Measurements from ENCODE around the gene TMEM184A.

Gene TMEM184A

DNA sequence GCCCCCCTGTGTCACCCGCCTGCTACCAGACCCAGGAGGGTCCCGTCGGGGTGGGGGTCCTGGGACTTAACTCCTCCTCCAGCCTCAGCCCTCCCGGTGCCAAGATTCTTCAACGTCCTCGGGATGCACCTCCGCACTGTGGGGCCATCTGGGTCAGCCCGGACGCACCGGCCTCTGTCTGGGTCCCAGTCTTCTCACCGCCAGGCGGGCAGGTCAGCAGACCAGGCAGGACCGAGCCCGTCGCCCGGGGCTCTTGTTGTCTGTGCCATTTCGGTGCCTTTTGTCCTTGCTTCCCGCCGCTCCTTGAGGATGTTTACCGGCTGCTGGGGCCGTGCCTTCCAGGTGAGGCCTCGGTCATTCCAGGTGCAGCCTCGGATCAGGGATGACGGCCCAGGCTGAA is 46.0 kb upstream of the TMEM184A start:
- no peak overlapping the region for H2BK12ac ChIP-seq (ENCODE audit: low read length)
- no peak overlapping the region for H2BK120ac ChIP-seq (ENCODE audit: insufficient read depth, low read length, poor library complexity)
- H3K23ac ChIP-seq (ENCODE audit: low read length), result no peak overlapping the region
- no peak overlapping the region for H3K9ac ChIP-seq (ENCODE audit: low read length)
- H3K14ac ChIP-seq (ENCODE audit: low read length), result no peak overlapping the region
- H3K4me1 ChIP-seq (ENCODE audit: control insufficient read depth in 1 of 2, insufficient read depth in 2 of 2, low read length in 2 of 2), result no peaks in the 10 kb centered on the region
- no peak overlapping the region for H2AK5ac ChIP-seq (ENCODE audit: low read length)
- H3K18ac ChIP-seq (ENCODE audit: low read length), result no peak overlapping the region
- no peak overlapping the region for H3K4me2 ChIP-seq (ENCODE audit: low read length)
- H2AFZ ChIP-seq (ENCODE audit: insufficient read depth, low read length, poor library complexity), result no peak overlapping the region
- no peak overlapping the region for H4K8ac ChIP-seq (ENCODE audit: low read depth, low read length)
- no peak overlapping the region for H3K27ac ChIP-seq (ENCODE audit: low read depth, low read length)
- H3K36me3 ChIP-seq (ENCODE audit: control insufficient read depth in 1 of 2, insufficient read depth in 2 of 2, low read length in 2 of 2), result no peaks in the 10 kb centered on the region
- H3K4me3 ChIP-seq (ENCODE audit: low read depth, low read length), result no peak overlapping the region
- peaks cover 1% of the 10 kb centered on the region for H3K9me3 ChIP-seq (ENCODE audit: insufficient read depth, low read depth, low read length)
- H3K79me1 ChIP-seq (ENCODE audit: low read length), result no peaks in the 10 kb centered on the region
- H3K4ac ChIP-seq (ENCODE audit: low read depth, low read length), result no peak overlapping the region
- WGBS (ENCODE audit: extremely low coverage, insufficient coverage, insufficient read length), result no CpG with 5 or more reads among the region's 24 CpGs
- no peak for DNase-seq
- H4K12ac ChIP-seq (ENCODE audit: low read depth, low read length), result no peak overlapping the region
- no peak overlapping the region for H2BK5ac ChIP-seq (ENCODE audit: low read depth, low read length, poor library complexity)
- H3K27me3 ChIP-seq (ENCODE audit: insufficient read depth, low read length), result no peaks in the 10 kb centered on the region
- no peak overlapping the region for H4K91ac ChIP-seq (ENCODE audit: low read depth, low read length)
- H3K79me2 ChIP-seq (ENCODE audit: control insufficient read depth, insufficient read depth, low read length, poor library complexity), result no peaks in the 10 kb centered on the region

DNA sequence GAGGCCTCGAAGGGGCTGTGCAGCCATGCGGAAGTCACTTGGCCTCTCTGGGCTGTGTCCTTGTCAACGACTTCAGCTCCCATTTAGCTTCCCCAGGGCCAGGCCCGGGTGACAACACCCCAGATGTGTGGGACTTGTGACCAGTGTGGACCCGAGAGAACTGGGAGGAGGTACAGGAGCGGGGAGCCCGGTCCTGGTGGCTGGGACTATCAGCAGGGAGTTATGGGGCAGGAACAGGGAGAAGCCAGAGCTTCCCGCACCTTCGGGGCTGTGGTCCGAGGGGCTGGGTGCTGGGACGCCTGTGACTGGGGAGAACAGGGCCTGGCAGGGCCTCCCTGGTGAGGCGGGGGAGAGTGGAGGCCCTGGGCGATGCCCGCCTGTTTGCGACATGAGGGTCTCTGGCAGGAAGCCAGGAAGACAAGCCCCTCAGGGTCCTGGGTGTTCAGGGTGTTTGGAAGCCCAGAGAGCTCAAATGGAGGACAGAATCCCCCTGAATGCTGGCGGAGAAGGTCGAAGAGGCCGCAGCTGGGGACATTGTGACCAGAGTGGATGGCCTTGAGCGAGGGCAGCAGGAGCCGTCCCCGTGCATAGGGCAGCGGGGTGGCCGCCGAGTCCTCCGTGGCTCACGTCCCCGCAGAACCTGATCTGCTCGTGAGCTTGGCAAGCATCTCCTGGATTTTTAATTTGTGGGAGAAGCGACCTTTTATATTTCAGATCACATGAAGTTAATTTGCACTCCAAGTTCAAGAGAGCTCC is 43.8 kb upstream of the TMEM184A start:
- no peak for DNase-seq
- H3K79me1 ChIP-seq (ENCODE audit: low read length), result no peaks in the 10 kb centered on the region
- no peak overlapping the region for H4K91ac ChIP-seq (ENCODE audit: low read depth, low read length)
- no peak overlapping the region for H2BK5ac ChIP-seq (ENCODE audit: low read depth, low read length, poor library complexity)
- no peak overlapping the region for H3K27ac ChIP-seq (ENCODE audit: low read depth, low read length)
- H3K4me1 ChIP-seq (ENCODE audit: control insufficient read depth in 1 of 2, insufficient read depth in 2 of 2, low read length in 2 of 2), result no peaks in the 10 kb centered on the region
- peaks cover 1% of the 10 kb centered on the region for H3K9me3 ChIP-seq (ENCODE audit: insufficient read depth, low read depth, low read length)
- H3K4me2 ChIP-seq (ENCODE audit: low read length), result no peak overlapping the region
- H3K9ac ChIP-seq (ENCODE audit: low read length), result no peak overlapping the region
- no peaks in the 10 kb centered on the region for H3K27me3 ChIP-seq (ENCODE audit: insufficient read depth, low read length)
- no peak overlapping the region for H3K14ac ChIP-seq (ENCODE audit: low read length)
- H2AFZ ChIP-seq (ENCODE audit: insufficient read depth, low read length, poor library complexity), result no peak overlapping the region
- H4K12ac ChIP-seq (ENCODE audit: low read depth, low read length), result no peak overlapping the region
- no peak overlapping the region for H3K18ac ChIP-seq (ENCODE audit: low read length)
- no peak overlapping the region for H3K23ac ChIP-seq (ENCODE audit: low read length)
- WGBS (ENCODE audit: extremely low coverage, insufficient coverage, insufficient read length), result no CpG with 5 or more reads among the region's 29 CpGs
- no peaks in the 10 kb centered on the region for H3K36me3 ChIP-seq (ENCODE audit: control insufficient read depth in 1 of 2, insufficient read depth in 2 of 2, low read length in 2 of 2)
- H2BK120ac ChIP-seq (ENCODE audit: insufficient read depth, low read length, poor library complexity), result no peak overlapping the region
- no peak overlapping the region for H3K4ac ChIP-seq (ENCODE audit: low read depth, low read length)
- no peak overlapping the region for H2AK5ac ChIP-seq (ENCODE audit: low read length)
- H2BK12ac ChIP-seq (ENCODE audit: low read length), result no peak overlapping the region
- no peaks in the 10 kb centered on the region for H3K79me2 ChIP-seq (ENCODE audit: control insufficient read depth, insufficient read depth, low read length, poor library complexity)
- H3K4me3 ChIP-seq (ENCODE audit: low read depth, low read length), result no peak overlapping the region
- H4K8ac ChIP-seq (ENCODE audit: low read depth, low read length), result no peak overlapping the region

DNA sequence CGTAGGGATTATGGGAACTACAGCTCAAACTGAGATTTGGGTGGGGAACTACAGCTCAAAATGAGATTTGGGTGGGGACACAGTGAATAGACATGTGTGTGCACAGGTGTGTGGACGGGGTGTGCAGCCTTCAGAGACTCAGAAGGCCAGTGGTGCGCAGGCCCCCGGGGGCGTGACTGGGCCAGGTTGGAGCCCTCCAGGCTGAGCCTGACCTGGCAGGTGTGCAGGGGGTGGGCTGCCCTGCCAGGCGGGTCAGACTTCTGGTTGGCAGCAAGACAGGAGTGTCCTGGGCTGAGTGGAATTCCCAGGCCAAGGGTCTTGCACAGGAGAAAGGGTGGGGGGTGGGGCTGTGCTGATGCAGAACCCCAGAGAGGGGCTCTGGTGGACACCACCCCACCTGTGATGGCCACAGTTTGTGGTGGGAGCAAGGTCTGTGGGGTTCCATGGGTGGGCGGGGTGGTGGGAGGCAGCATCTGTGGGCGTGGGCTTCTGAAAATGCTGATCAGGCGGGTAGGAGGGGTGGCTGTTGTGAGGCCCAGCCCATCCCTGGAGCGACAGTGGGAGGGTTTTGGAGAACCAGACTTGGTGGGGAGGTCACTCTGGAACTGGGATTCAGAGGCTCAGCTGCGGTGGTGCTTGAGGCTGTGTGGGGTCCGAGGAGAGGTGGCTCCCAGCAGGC is 43.1 kb upstream of the TMEM184A start:
- Histone ChIP-seq H3K14ac (ENCODE audit: low read length) (no peak overlapping the region), H4K8ac (ENCODE audit: low read depth, low read length) (no peak overlapping the region), H3K4me3 (ENCODE audit: low read depth, low read length) (no peak overlapping the region), H3K18ac (ENCODE audit: low read length) (no peak overlapping the region), H3K79me2 (ENCODE audit: control insufficient read depth, insufficient read depth, low read length, poor library complexity) (no peaks in the 10 kb centered on the region), H3K9me3 (ENCODE audit: insufficient read depth, low read depth, low read length) (peaks cover 1% of the 10 kb centered on the region), H4K12ac (ENCODE audit: low read depth, low read length) (no peak overlapping the region), H2BK120ac (ENCODE audit: insufficient read depth, low read length, poor library complexity) (no peak overlapping the region), H4K91ac (ENCODE audit: low read depth, low read length) (no peak overlapping the region), H3K27me3 (ENCODE audit: insufficient read depth, low read length) (no peaks in the 10 kb centered on the region), H2BK5ac (ENCODE audit: low read depth, low read length, poor library complexity) (no peak overlapping the region), H3K36me3 (ENCODE audit: control insufficient read depth in 1 of 2, insufficient read depth in 2 of 2, low read length in 2 of 2) (no peaks in the 10 kb centered on the region), H2AFZ (ENCODE audit: insufficient read depth, low read length, poor library complexity) (no peak overlapping the region), H3K9ac (ENCODE audit: low read length) (no peak overlapping the region), H3K23ac (ENCODE audit: low read length) (no peak overlapping the region), H3K79me1 (ENCODE audit: low read length) (no peaks in the 10 kb centered on the region), H2BK12ac (ENCODE audit: low read length) (no peak overlapping the region), H3K4me1 (ENCODE audit: control insufficient read depth in 1 of 2, insufficient read depth in 2 of 2, low read length in 2 of 2) (no peaks in the 10 kb centered on the region), H3K4ac (ENCODE audit: low read depth, low read length) (no peak overlapping the region), H3K4me2 (ENCODE audit: low read length) (no peak overlapping the region), H2AK5ac (ENCODE audit: low read length) (no peak overlapping the region), H3K27ac (ENCODE audit: low read depth, low read length) (no peak overlapping the region)
- DNase-seq, result no peak
- WGBS (ENCODE audit: extremely low coverage, insufficient coverage, insufficient read length), result no CpG with 5 or more reads among the region's 12 CpGs

DNA sequence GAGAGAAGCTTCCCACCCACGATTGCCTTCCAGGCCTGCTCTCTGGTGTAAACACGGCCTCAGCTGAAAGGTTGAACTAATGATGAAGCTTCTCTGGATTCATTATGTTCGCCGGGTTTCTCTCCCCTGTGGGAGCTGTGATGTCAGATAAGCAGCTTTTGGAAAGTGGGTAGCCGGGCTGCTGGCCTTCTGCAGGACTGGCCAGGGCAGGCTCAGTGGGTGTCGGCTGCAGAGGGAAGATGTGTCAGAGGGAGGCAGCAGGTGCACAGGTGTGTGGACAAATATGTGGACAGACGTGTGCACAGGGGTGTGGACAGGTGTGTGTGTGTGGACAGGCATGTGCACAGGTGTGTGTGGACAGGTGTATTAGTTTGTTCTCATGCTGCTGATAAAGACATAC is 42.3 kb upstream of the TMEM184A start:
- H4K12ac ChIP-seq (ENCODE audit: low read depth, low read length), result no peak overlapping the region
- H2AK5ac ChIP-seq (ENCODE audit: low read length), result no peak overlapping the region
- no peak overlapping the region for H3K27ac ChIP-seq (ENCODE audit: low read depth, low read length)
- no peak overlapping the region for H3K4ac ChIP-seq (ENCODE audit: low read depth, low read length)
- H3K4me3 ChIP-seq (ENCODE audit: low read depth, low read length), result no peak overlapping the region
- H3K27me3 ChIP-seq (ENCODE audit: insufficient read depth, low read length), result no peaks in the 10 kb centered on the region
- no peak overlapping the region for H3K14ac ChIP-seq (ENCODE audit: low read length)
- no peaks in the 10 kb centered on the region for H3K79me2 ChIP-seq (ENCODE audit: control insufficient read depth, insufficient read depth, low read length, poor library complexity)
- peaks cover 1% of the 10 kb centered on the region for H3K9me3 ChIP-seq (ENCODE audit: insufficient read depth, low read depth, low read length)
- no CpG with 5 or more reads among the region's 7 CpGs for WGBS (ENCODE audit: extremely low coverage, insufficient coverage, insufficient read length)
- no peak overlapping the region for H2AFZ ChIP-seq (ENCODE audit: insufficient read depth, low read length, poor library complexity)
- H2BK120ac ChIP-seq (ENCODE audit: insufficient read depth, low read length, poor library complexity), result no peak overlapping the region
- H2BK12ac ChIP-seq (ENCODE audit: low read length), result no peak overlapping the region
- H3K79me1 ChIP-seq (ENCODE audit: low read length), result no peaks in the 10 kb centered on the region
- H3K36me3 ChIP-seq (ENCODE audit: control insufficient read depth in 1 of 2, insufficient read depth in 2 of 2, low read length in 2 of 2), result no peaks in the 10 kb centered on the region
- H3K9ac ChIP-seq (ENCODE audit: low read length), result no peak overlapping the region
- no peak overlapping the region for H3K4me2 ChIP-seq (ENCODE audit: low read length)
- no peak overlapping the region for H2BK5ac ChIP-seq (ENCODE audit: low read depth, low read length, poor library complexity)
- no peaks in the 10 kb centered on the region for H3K4me1 ChIP-seq (ENCODE audit: control insufficient read depth in 1 of 2, insufficient read depth in 2 of 2, low read length in 2 of 2)
- no peak overlapping the region for H4K8ac ChIP-seq (ENCODE audit: low read depth, low read length)
- H4K91ac ChIP-seq (ENCODE audit: low read depth, low read length), result no peak overlapping the region
- no peak overlapping the region for H3K23ac ChIP-seq (ENCODE audit: low read length)
- DNase-seq, result no peak
- no peak overlapping the region for H3K18ac ChIP-seq (ENCODE audit: low read length)
